PC-3 (cell line): ENCODE data around the gene NFKB1. TPM values are rescaled to one million over a fixed set of nuclear protein-coding genes. Genes with fewer than 3 reads are reported as not detected.

Experiments used
- ATAC-seq: fragments of 200-7000 bp; cut with Tn5 transposase; 2 replicates; pipeline ENCODE4 v1.9.1; 2020; ENCODE audit warnings: mild to moderate bottlenecking, moderate library complexity
- BruUV-seq: library from RNA; stranded (reverse); fragments of 400-500 nt; replicated peaks from 2 replicates; lab custom pipeline; 2021; lab: Mats Ljungman, UMichigan
- CTCF ChIA-PET: fragments of 300-600 bp; sonication (Branson Sonifier 250); formaldehyde crosslinking; loops from one replicate; lab custom pipeline; 2022; ENCODE audit warnings: antibody characterized with exemption; lab: Charles Lee
- POLR2A ChIA-PET: fragments of 300-600 bp; sonication (Branson Sonifier 250); formaldehyde crosslinking; loops from one replicate; lab custom pipeline; 2022; ENCODE audit warnings: antibody characterized with exemption; ENCODE audit not compliant: unreplicated experiment; lab: Charles Lee
- DNase-seq: peaks from one replicate; pipeline ENCODE4 v3.0.0-alpha.2; 2015
- H2AFZ ChIP-seq: fragments of 300-600 bp; sonication (generic); 2 replicates; pipeline ENCODE4 v1.6.0; 2016; ENCODE audit warnings: antibody characterized with exemption, low read length
- H3F3A ChIP-seq: fragments of 300-600 bp; sonication (generic); one replicate; pipeline ENCODE4 v1.6.0; 2017; ENCODE audit warnings: antibody characterized with exemption, low read length, control low read depth, mild to moderate bottlenecking; ENCODE audit not compliant: unreplicated experiment
- H3K27ac ChIP-seq: fragments of 300-600 bp; sonication (generic); 2 replicates; pipeline ENCODE4 v1.5.1; 2016; ENCODE audit warnings: mild to moderate bottlenecking, low read length
- H3K27me3 ChIP-seq: fragments of 300-600 bp; sonication (generic); 2 replicates; pipeline ENCODE4 v1.6.1; 2016; ENCODE audit warnings: low read length, mixed read lengths
- H3K36me3 ChIP-seq: fragments of 300-600 bp; sonication (generic); 2 replicates; pipeline ENCODE4 v1.6.1; 2016; ENCODE audit warnings: low read depth, mixed run types, low read length, mixed read lengths
- H3K4me1 ChIP-seq: fragments of 300-600 bp; sonication (generic); 2 replicates; pipeline ENCODE4 v1.5.1; 2016; ENCODE audit warnings: low read length; ENCODE audit not compliant: insufficient read depth
- H3K4me2 ChIP-seq: fragments of 300-600 bp; sonication (generic); 2 replicates; pipeline ENCODE4 v1.6.0; 2016; ENCODE audit warnings: low read length
- H3K4me3 ChIP-seq: fragments of 300-600 bp; sonication (generic); 2 replicates; pipeline ENCODE4 v1.5.1; 2016; ENCODE audit warnings: mild to moderate bottlenecking, low read length, mixed read lengths
- H3K79me2 ChIP-seq: fragments of 300-600 bp; sonication (generic); 2 replicates; pipeline ENCODE4 v1.6.1; 2017; ENCODE audit warnings: low read length, mixed read lengths
- H3K9ac ChIP-seq: fragments of 300-600 bp; sonication (generic); 2 replicates; pipeline ENCODE4 v1.6.0; 2016; ENCODE audit warnings: mild to moderate bottlenecking, low read length
- H3K9me2 ChIP-seq: fragments of 300-600 bp; sonication (generic); replicated peaks from 2 replicates; pipeline ENCODE4 v1.6.1; 2016; ENCODE audit warnings: mixed run types, low read length, mixed read lengths
- H3K9me3 ChIP-seq: fragments of 300-600 bp; sonication (generic); 2 replicates; pipeline ENCODE4 v1.6.1; 2016; ENCODE audit warnings: low read length, mixed read lengths
- H4K20me1 ChIP-seq: fragments of 300-600 bp; sonication (generic); 2 replicates; pipeline ENCODE4 v1.6.1; 2016; ENCODE audit warnings: low read length, mixed read lengths
- CTCF ChIP-seq: fragments of 300-600 bp; sonication (generic); conservative IDR thresholded peaks from 2 replicates; pipeline ENCODE4 v1.5.1; 2017; ENCODE audit warnings: antibody characterized with exemption, low read depth, mild to moderate bottlenecking, low read length
- EZH2 ChIP-seq: fragments of 300-600 bp; sonication (generic); IDR thresholded peaks from one replicate; pipeline ENCODE4 v1.6.1; 2017; ENCODE audit warnings: antibody characterized with exemption, mild to moderate bottlenecking, low read length; ENCODE audit not compliant: unreplicated experiment
- EZH2phosphoT487 ChIP-seq: fragments of 300-600 bp; sonication (generic); IDR thresholded peaks from 2 replicates; pipeline ENCODE4 v1.6.1; 2018; ENCODE audit warnings: mild to moderate bottlenecking, antibody characterized with exemption, low read length, borderline replicate concordance
- intact Hi-C: fragments of 100-400 bp; cut with micrococcal nuclease; formaldehyde crosslinking; loops from 2 replicates; pipeline ENCODE4 v1.9.0; 2023
- total RNA-seq: library from RNA; depleted of rRNA; stranded (reverse); fragments of >200 nt; gene quantifications from 2 replicates; pipeline ENCODE4 v1.2.3, GENCODE V29; 2014

Gene NFKB1
- total RNA-seq, 1 experiment from 2014 or later, result 22.2 TPM

- Histone ChIP-seq H3K27me3 (no peaks in the 10 kb centered on the region), H3K36me3 (peaks cover 32% of the 10 kb centered on the region), H3K9ac (no peak overlapping the region; the same call in 1 of the 2 replicates), H3K27ac (peak overlapping the region; percentile 63), H2AFZ (no peak overlapping the region), H3K4me1 (peaks cover 24% of the 10 kb centered on the region), H3F3A (no peaks in the 10 kb centered on the region), H3K9me3 (no peaks in the 10 kb centered on the region), H4K20me1 (no peaks in the 10 kb centered on the region), H3K4me3 (no peak overlapping the region), H3K79me2 (no peaks in the 10 kb centered on the region), H3K9me2 (no peaks in the 10 kb centered on the region), H3K4me2 (no peak overlapping the region)
- TF ChIP-seq CTCF, result no peak
- ATAC-seq (no peak), DNase-seq (no peak)
- intact Hi-C loops, result loop anchor here (5.0 kb wide), 1 partner anchor 110 kb away; the partner anchor contains the start of gene NFKB1
- ChIA-PET POLR2A (interaction anchor here (0.6 kb wide), 1 partner anchor 18 kb away, joined by 4 read pairs; no protein-coding TSS in a partner anchor), CTCF (interaction anchor here (0.7 kb wide), 1 partner anchor 15 kb away, joined by 3 read pairs; no protein-coding TSS in a partner anchor)
- no TSS peak for BruUV-seq
Measured at GRCh38 chr4:102612210-102612609, 111.1 kb downstream of the NFKB1 start.

- TF ChIP-seq CTCF (no peak), EZH2phosphoT487 (no peak), EZH2 (no peak)
- BruUV-seq, result no TSS peak
- no peaks in the 10 kb centered on the region for H3F3A ChIP-seq
- H3K79me2 ChIP-seq, result no peaks in the 10 kb centered on the region
- H3K9ac ChIP-seq, result peak overlapping the region; percentile 17; the same call in 1 of the 2 replicates
- no peaks in the 10 kb centered on the region for H4K20me1 ChIP-seq
- ATAC-seq, result peak; percentile 63
- H3K9me2 ChIP-seq, result no peaks in the 10 kb centered on the region
- CTCF ChIA-PET, result interaction anchor here (0.6 to 0.7 kb wide), 3 partner anchors 14 to 398 kb away, joined by 3 to 6 read pairs (median 3); no protein-coding TSS in a partner anchor
- intact Hi-C loops, result loop anchor here (5.0 kb wide), 1 partner anchor 111 kb away; the partner anchor contains the start of gene NFKB1
- peaks cover 17% of the 10 kb centered on the region for H3K4me1 ChIP-seq
- POLR2A ChIA-PET, result interaction anchor here (0.6 kb wide), 1 partner anchor 19 kb away, joined by 4 read pairs; no protein-coding TSS in a partner anchor
- H3K27me3 ChIP-seq, result no peaks in the 10 kb centered on the region
- H3K27ac ChIP-seq, result peak overlapping the region; percentile 63
- H3K9me3 ChIP-seq, result no peaks in the 10 kb centered on the region
- H3K4me3 ChIP-seq, result no peak overlapping the region
- peak; percentile 56 for DNase-seq
- no peak overlapping the region for H2AFZ ChIP-seq
- no peak overlapping the region for H3K4me2 ChIP-seq
- peaks cover 30% of the 10 kb centered on the region for H3K36me3 ChIP-seq
Measured at GRCh38 chr4:102612824-102613366, 111.7 kb downstream of the NFKB1 start.

- no peak overlapping the region for H3K4me3 ChIP-seq
- H3K4me2 ChIP-seq, result no peak overlapping the region
- H2AFZ ChIP-seq, result no peak overlapping the region
- H3K36me3 ChIP-seq, result peaks cover 29% of the 10 kb centered on the region
- DNase-seq, result no peak
- no peaks in the 10 kb centered on the region for H3K27me3 ChIP-seq
- POLR2A ChIA-PET, result no interaction called here
- H3K4me1 ChIP-seq, result peaks cover 14% of the 10 kb centered on the region
- H3K9me2 ChIP-seq, result no peaks in the 10 kb centered on the region
- no peaks in the 10 kb centered on the region for H3F3A ChIP-seq
- no peaks in the 10 kb centered on the region for H3K9me3 ChIP-seq
- no peak overlapping the region for H3K9ac ChIP-seq
- no peaks in the 10 kb centered on the region for H3K79me2 ChIP-seq
- BruUV-seq, result no TSS peak
- no peak for TF ChIP-seq EZH2phosphoT487
- no peak for TF ChIP-seq CTCF
- TF ChIP-seq EZH2, result no peak
- no peak for ATAC-seq
- CTCF ChIA-PET, result no interaction called here
- no peaks in the 10 kb centered on the region for H4K20me1 ChIP-seq
- no peak overlapping the region for H3K27ac ChIP-seq
- intact Hi-C loops, result loop anchor here (5.0 kb wide), 1 partner anchor 112 kb away; the partner anchor contains the start of gene NFKB1
Measured at GRCh38 chr4:102614801-102615200, 113.6 kb downstream of the NFKB1 start.
